ENCODE results near the gene GPATCH2L.

The GPATCH2L gene

GRCh38 chr14:76133103-76133502 is 18.6 kb upstream of the GPATCH2L start:
- H3K4me3 ChIP-seq (ENCODE audit: low read length): no peak overlapping the region
- no peak for TF ChIP-seq EZH2phosphoT487 (IDR thresholded peaks at IDR 0.05; ENCODE audit: low read depth)
- TF ChIP-seq, protein P1, sequence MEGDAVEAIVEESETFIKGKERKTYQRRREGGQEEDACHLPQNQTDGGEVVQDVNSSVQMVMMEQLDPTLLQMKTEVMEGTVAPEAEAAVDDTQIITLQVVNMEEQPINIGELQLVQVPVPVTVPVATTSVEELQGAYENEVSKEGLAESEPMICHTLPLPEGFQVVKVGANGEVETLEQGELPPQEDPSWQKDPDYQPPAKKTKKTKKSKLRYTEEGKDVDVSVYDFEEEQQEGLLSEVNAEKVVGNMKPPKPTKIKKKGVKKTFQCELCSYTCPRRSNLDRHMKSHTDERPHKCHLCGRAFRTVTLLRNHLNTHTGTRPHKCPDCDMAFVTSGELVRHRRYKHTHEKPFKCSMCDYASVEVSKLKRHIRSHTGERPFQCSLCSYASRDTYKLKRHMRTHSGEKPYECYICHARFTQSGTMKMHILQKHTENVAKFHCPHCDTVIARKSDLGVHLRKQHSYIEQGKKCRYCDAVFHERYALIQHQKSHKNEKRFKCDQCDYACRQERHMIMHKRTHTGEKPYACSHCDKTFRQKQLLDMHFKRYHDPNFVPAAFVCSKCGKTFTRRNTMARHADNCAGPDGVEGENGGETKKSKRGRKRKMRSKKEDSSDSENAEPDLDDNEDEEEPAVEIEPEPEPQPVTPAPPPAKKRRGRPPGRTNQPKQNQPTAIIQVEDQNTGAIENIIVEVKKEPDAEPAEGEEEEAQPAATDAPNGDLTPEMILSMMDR (IDR thresholded peaks at IDR 0.05; ENCODE audit: low read depth, low read length): no peak
- no peaks in the 10 kb centered on the region for H3K79me2 ChIP-seq (ENCODE audit: low read length)
- H3K27me3 ChIP-seq (ENCODE audit: low read depth, low read length): no peaks in the 10 kb centered on the region
- H3K4me1 ChIP-seq (ENCODE audit: low read length): no peaks in the 10 kb centered on the region
- no peaks in the 10 kb centered on the region for H4K20me1 ChIP-seq (ENCODE audit: insufficient read depth, low read length)
- H3K4me2 ChIP-seq (ENCODE audit: low read length): no peak overlapping the region
- H3K9ac ChIP-seq (ENCODE audit: low read length): no peak overlapping the region
- H3K36me3 ChIP-seq (replicated peaks; ENCODE audit: low read depth, low read length): no peaks in the 10 kb centered on the region
- H3K9me3 ChIP-seq (ENCODE audit: insufficient read depth, low read length): no peaks in the 10 kb centered on the region
- no peak overlapping the region for H2AFZ ChIP-seq (ENCODE audit: low read depth, low read length)
- no peak overlapping the region for H3K27ac ChIP-seq (ENCODE audit: low read length)

DNA sequence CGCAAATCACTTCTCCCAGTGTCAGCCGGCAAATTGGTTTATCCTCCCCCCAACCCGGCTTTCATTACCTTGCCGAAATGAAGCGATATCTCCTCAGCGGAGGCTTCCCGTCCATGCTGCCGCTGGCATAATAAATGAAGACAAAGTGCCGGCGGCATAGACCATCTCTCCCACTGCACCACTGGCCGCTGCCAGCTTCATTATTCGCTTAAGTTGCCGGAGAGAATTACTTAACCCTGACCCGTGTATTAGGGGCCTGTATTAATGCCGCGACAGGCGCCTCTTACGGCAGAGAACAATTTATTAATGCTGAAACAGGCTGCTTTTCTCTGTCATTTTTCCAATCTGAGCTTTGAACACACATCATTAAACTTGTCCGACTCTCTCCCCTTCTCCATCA is 17.5 kb upstream of the GPATCH2L start:
- H2AFZ ChIP-seq (ENCODE audit: low read depth, low read length): no peak overlapping the region
- H3K4me3 ChIP-seq (ENCODE audit: low read length): no peak overlapping the region
- H3K79me2 ChIP-seq (ENCODE audit: low read length): no peaks in the 10 kb centered on the region
- H3K4me2 ChIP-seq (ENCODE audit: low read length): no peak overlapping the region
- no peaks in the 10 kb centered on the region for H3K4me1 ChIP-seq (ENCODE audit: low read length)
- no peaks in the 10 kb centered on the region for H3K9me3 ChIP-seq (ENCODE audit: insufficient read depth, low read length)
- H4K20me1 ChIP-seq (ENCODE audit: insufficient read depth, low read length): no peaks in the 10 kb centered on the region
- TF ChIP-seq, protein P1 (IDR thresholded peaks at IDR 0.05; ENCODE audit: low read depth, low read length): no peak
- no peak for TF ChIP-seq EZH2phosphoT487 (IDR thresholded peaks at IDR 0.05; ENCODE audit: low read depth)
- no peak overlapping the region for H3K9ac ChIP-seq (ENCODE audit: low read length)
- no peaks in the 10 kb centered on the region for H3K27me3 ChIP-seq (ENCODE audit: low read depth, low read length)
- no peaks in the 10 kb centered on the region for H3K36me3 ChIP-seq (replicated peaks; ENCODE audit: low read depth, low read length)
- H3K27ac ChIP-seq (ENCODE audit: low read length): no peak overlapping the region

- no peak overlapping the region for H3K4me3 ChIP-seq (ENCODE audit: low read length)
- no peaks in the 10 kb centered on the region for H3K9me3 ChIP-seq (ENCODE audit: insufficient read depth, low read length)
- no peak overlapping the region for H3K27ac ChIP-seq (ENCODE audit: low read length)
- no peak overlapping the region for H2AFZ ChIP-seq (ENCODE audit: low read depth, low read length)
- no peak overlapping the region for H3K9ac ChIP-seq (ENCODE audit: low read length)
- peaks cover 8% of the 10 kb centered on the region for H3K27me3 ChIP-seq (ENCODE audit: low read depth, low read length)
- H4K20me1 ChIP-seq (ENCODE audit: insufficient read depth, low read length): no peaks in the 10 kb centered on the region
- no peaks in the 10 kb centered on the region for H3K4me1 ChIP-seq (ENCODE audit: low read length)
- TF ChIP-seq, protein P1 (IDR thresholded peaks at IDR 0.05; ENCODE audit: low read depth, low read length): no peak
- no peak for TF ChIP-seq EZH2phosphoT487 (IDR thresholded peaks at IDR 0.05; ENCODE audit: low read depth)
- H3K4me2 ChIP-seq (ENCODE audit: low read length): no peak overlapping the region
- H3K79me2 ChIP-seq (ENCODE audit: low read length): no peaks in the 10 kb centered on the region
- no peaks in the 10 kb centered on the region for H3K36me3 ChIP-seq (replicated peaks; ENCODE audit: low read depth, low read length)
Measured at GRCh38 chr14:76135722-76136121, 16.0 kb upstream of the GPATCH2L start.

- no peaks in the 10 kb centered on the region for H3K36me3 ChIP-seq (replicated peaks; ENCODE audit: low read depth, low read length)
- H4K20me1 ChIP-seq (ENCODE audit: insufficient read depth, low read length): no peaks in the 10 kb centered on the region
- no peak overlapping the region for H3K4me3 ChIP-seq (ENCODE audit: low read length)
- H3K27me3 ChIP-seq (ENCODE audit: low read depth, low read length): peaks cover 9% of the 10 kb centered on the region
- no peak for TF ChIP-seq EZH2phosphoT487 (IDR thresholded peaks at IDR 0.05; ENCODE audit: low read depth)
- TF ChIP-seq, protein P1 (IDR thresholded peaks at IDR 0.05; ENCODE audit: low read depth, low read length): no peak
- no peak overlapping the region for H3K4me2 ChIP-seq (ENCODE audit: low read length)
- no peaks in the 10 kb centered on the region for H3K79me2 ChIP-seq (ENCODE audit: low read length)
- H3K9me3 ChIP-seq (ENCODE audit: insufficient read depth, low read length): no peaks in the 10 kb centered on the region
- no peaks in the 10 kb centered on the region for H3K4me1 ChIP-seq (ENCODE audit: low read length)
- H3K9ac ChIP-seq (ENCODE audit: low read length): no peak overlapping the region
- H3K27ac ChIP-seq (ENCODE audit: low read length): no peak overlapping the region
- no peak overlapping the region for H2AFZ ChIP-seq (ENCODE audit: low read depth, low read length)
Measured at GRCh38 chr14:76136476-76137110, 15.1 kb upstream of the GPATCH2L start.
